WERI-Rb-1 (cell line): ENCODE data around the gene TRMT61A.

Source experiments
- DNase-seq: peaks from one replicate; pipeline ENCODE4 v3.0.0-alpha.2; 2020
- H3K27ac ChIP-seq: fragments of 250-450 bp; sonication (Bioruptor Pico); 2 replicates; pipeline ENCODE4 v1.5.1; 2020; ENCODE audit warnings: mild to moderate bottlenecking, moderate library complexity
- H3K27me3 ChIP-seq: fragments of 250-450 bp; sonication (Bioruptor Pico); 2 replicates; pipeline ENCODE4 v1.5.1; 2021; ENCODE audit warnings: mild to moderate bottlenecking, low read depth, moderate library complexity; ENCODE audit not compliant: insufficient read depth, severe bottlenecking
- H3K36me3 ChIP-seq: fragments of 250-450 bp; sonication (Bioruptor Pico); 2 replicates; pipeline ENCODE4 v1.5.1; 2020; ENCODE audit warnings: mild to moderate bottlenecking, moderate library complexity
- H3K4me3 ChIP-seq: 2 replicates; pipeline ENCODE4 v1.5.1; 2011; ENCODE audit warnings: low read depth, mild to moderate bottlenecking, control low read depth, low read length
- H3K9me3 ChIP-seq: fragments of 250-450 bp; sonication (Bioruptor Pico); 2 replicates; pipeline ENCODE4 v1.5.1; 2021; ENCODE audit warnings: mild to moderate bottlenecking, moderate library complexity; ENCODE audit not compliant: severe bottlenecking
- TF ChIP-seq, protein P1 (sequence below): IDR thresholded peaks from 2 replicates; pipeline ENCODE4 v1.5.1; 2011; ENCODE audit warnings: low read depth, mild to moderate bottlenecking, control low read depth, inconsistent platforms, low read length

Gene TRMT61A

GRCh38 chr14:103488960-103489359 is 40.0 kb upstream of the TRMT61A start:
- Histone ChIP-seq H3K36me3 (peaks cover 32% of the 10 kb centered on the region), H3K27me3 (no peaks in the 10 kb centered on the region), H3K9me3 (no peaks in the 10 kb centered on the region), H3K4me3 (no peak overlapping the region), H3K27ac (no peak overlapping the region)
- no peak for DNase-seq
- TF ChIP-seq, protein P1, sequence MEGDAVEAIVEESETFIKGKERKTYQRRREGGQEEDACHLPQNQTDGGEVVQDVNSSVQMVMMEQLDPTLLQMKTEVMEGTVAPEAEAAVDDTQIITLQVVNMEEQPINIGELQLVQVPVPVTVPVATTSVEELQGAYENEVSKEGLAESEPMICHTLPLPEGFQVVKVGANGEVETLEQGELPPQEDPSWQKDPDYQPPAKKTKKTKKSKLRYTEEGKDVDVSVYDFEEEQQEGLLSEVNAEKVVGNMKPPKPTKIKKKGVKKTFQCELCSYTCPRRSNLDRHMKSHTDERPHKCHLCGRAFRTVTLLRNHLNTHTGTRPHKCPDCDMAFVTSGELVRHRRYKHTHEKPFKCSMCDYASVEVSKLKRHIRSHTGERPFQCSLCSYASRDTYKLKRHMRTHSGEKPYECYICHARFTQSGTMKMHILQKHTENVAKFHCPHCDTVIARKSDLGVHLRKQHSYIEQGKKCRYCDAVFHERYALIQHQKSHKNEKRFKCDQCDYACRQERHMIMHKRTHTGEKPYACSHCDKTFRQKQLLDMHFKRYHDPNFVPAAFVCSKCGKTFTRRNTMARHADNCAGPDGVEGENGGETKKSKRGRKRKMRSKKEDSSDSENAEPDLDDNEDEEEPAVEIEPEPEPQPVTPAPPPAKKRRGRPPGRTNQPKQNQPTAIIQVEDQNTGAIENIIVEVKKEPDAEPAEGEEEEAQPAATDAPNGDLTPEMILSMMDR, result no peak

GRCh38 chr14:103489621-103490020 is 39.4 kb upstream of the TRMT61A start:
- H3K36me3 ChIP-seq, result peaks cover 33% of the 10 kb centered on the region

DNA sequence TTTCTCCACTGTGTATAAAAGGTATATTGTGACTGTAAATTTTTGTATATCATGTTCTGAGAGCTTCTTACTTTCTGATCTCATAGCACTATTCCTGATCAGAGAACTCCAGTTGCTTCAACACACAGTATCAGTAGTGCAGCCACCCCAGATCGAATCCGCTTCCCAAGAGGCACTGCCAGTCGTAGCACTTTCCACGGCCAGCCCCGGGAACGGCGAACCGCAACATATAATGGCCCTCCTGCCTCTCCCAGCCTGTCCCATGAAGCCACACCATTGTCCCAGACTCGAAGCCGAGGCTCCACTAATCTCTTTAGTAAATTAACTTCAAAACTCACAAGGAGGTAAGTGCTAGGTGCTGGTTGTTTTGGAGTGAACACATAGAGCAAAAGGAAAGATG is 37.3 kb upstream of the TRMT61A start:
- H3K36me3 ChIP-seq, result peaks cover 38% of the 10 kb centered on the region
- H3K4me3 ChIP-seq, result no peak overlapping the region
- H3K27me3 ChIP-seq, result no peaks in the 10 kb centered on the region

More at GRCh38 chr14:103489621-103490020, 39.4 kb upstream of the TRMT61A start:
- Histone ChIP-seq H3K9me3 (no peaks in the 10 kb centered on the region), H3K27me3 (no peaks in the 10 kb centered on the region), H3K27ac (no peak overlapping the region), H3K4me3 (no peak overlapping the region)
- no peak for DNase-seq
- TF ChIP-seq, protein P1, result no peak

DNA sequence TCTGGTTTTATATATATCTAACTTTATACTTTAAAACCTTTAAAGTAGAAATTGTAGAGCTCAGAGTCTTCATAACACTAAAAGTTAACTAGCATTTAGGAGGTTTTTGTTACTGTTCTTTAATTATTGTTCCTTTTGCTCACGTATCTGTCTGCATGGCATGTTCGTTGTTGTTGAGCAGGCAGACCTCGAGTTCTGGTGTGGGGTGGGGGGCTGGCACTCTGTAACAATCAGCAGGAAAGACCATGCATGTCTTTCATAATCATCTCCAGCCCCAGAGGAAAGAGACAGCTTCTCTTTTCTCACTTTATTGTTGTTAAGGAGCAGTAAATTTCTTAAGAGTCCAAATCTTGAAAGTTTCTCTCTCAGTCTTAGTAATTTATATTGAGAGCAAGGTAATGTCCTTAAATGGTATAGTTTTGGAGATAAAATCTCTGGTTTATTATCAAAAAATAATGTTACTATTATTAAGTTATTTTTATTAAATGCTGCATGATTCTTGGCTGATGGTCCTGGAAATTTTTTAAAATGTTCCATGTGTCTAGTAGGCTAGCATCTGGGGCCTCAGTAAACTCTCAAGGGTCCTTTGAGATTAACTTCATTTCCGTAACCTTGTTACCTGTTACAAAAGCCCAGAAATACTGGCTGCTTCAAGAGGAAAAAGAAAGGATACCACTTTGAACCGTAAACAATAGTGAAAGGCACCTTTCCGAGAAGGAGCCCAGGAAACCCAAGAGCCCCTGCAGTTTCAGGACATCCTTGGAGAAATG is 36.7 kb upstream of the TRMT61A start:
- Histone ChIP-seq H3K27ac (no peak overlapping the region), H3K36me3 (peaks cover 37% of the 10 kb centered on the region), H3K9me3 (no peaks in the 10 kb centered on the region), H3K27me3 (no peaks in the 10 kb centered on the region), H3K4me3 (no peak overlapping the region)
- DNase-seq, result no peak
- TF ChIP-seq, protein P1, result no peak

More for the DNA sequence above, 37.3 kb upstream of the TRMT61A start:
- Histone ChIP-seq H3K27ac (no peak overlapping the region), H3K9me3 (no peaks in the 10 kb centered on the region)
- DNase-seq, result no peak
- TF ChIP-seq, protein P1, result no peak

DNA sequence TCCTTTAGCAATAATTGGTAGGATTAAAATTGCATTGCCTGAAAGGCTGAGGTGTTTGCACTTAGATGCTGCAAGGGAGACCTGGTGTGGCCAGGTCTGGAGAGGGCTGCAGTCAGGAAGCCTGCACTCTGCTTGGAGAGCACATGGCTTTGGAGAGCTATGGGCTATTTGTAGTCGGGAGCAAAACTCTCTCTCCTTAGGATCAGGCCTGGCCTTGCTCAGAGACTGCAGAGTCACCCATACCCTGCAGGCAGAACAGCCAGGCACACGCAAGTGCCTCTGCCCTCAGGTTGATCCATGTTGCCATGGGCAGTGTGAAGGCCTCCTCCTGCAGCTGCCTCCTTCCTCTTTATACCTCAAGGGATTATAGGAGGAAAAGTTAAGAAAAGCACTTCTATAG is 33.1 kb upstream of the TRMT61A start:
- H3K9me3 ChIP-seq, result no peaks in the 10 kb centered on the region
- H3K27ac ChIP-seq, result peak overlapping the region; percentile 38
- TF ChIP-seq, protein P1, result no peak
- H3K27me3 ChIP-seq, result no peaks in the 10 kb centered on the region
- H3K4me3 ChIP-seq, result no peak overlapping the region
- H3K36me3 ChIP-seq, result peaks cover 35% of the 10 kb centered on the region
- peak; percentile 44 for DNase-seq

- TF ChIP-seq, protein P1, result no peak
- DNase-seq, result no peak
- H3K27ac ChIP-seq, result no peak overlapping the region
- peaks cover 33% of the 10 kb centered on the region for H3K36me3 ChIP-seq
- H3K9me3 ChIP-seq, result no peaks in the 10 kb centered on the region
- H3K27me3 ChIP-seq, result no peaks in the 10 kb centered on the region
- no peak overlapping the region for H3K4me3 ChIP-seq
Measured at GRCh38 chr14:103496776-103497175, 32.2 kb upstream of the TRMT61A start.
